ENCODE measurements around the gene ADK.

- TF ChIP-seq POLR2A (IDR thresholded peaks at IDR 0.05) (no peak), CTCF (IDR thresholded peaks at IDR 0.05) (no peak), POLR2AphosphoS5 (IDR thresholded peaks at IDR 0.05) (no peak)
Observed at GRCh38 chr10:74600170-74600569, 449.1 kb downstream of the ADK start.

All from breast epithelium (tissue), 3 donors.